Bronchial epithelial cell (primary cell): ENCODE measurements around the gene ASPHD1. TPM values are rescaled to one million over a fixed set of nuclear protein-coding genes. Genes with fewer than 3 reads are reported as not detected.
A peak's percentile ranks its signal among the peaks of the same experiment; 100 is the strongest.

Experiments used
- DNase-seq: peaks from one replicate; pipeline ENCODE4 v3.0.0-alpha.2; 2010; ENCODE audit warnings: low read depth
- FAIRE-seq: peaks from 2 replicates; lab custom pipeline; 2011; peaks lifted over from hg19 to GRCh38; lab: Jason Lieb, UNC
- H3K27me3 ChIP-seq: 2 replicates; pipeline ENCODE4 v1.5.1; 2011; ENCODE audit warnings: low read length; ENCODE audit not compliant: control insufficient read depth, insufficient read depth
- H3K36me3 ChIP-seq: 2 replicates; pipeline ENCODE4 v1.5.1; 2011; ENCODE audit warnings: low read length; ENCODE audit not compliant: control insufficient read depth, insufficient read depth
- H3K4me3 ChIP-seq: 2 replicates; pipeline ENCODE4 v1.5.1; 2011; ENCODE audit warnings: mild to moderate bottlenecking, low read depth, low read length, control low read depth
- CTCF ChIP-seq: IDR thresholded peaks from 2 replicates; pipeline ENCODE4 v1.5.1; 2011; ENCODE audit warnings: mild to moderate bottlenecking, moderate library complexity, low read length, control low read depth, inconsistent platforms; ENCODE audit not compliant: insufficient read depth, severe bottlenecking
- total RNA-seq: library from RNA; depleted of rRNA; stranded (reverse); fragments of >200 nt; gene quantifications from 2 replicates; pipeline ENCODE4 v1.2.1, GENCODE V29; 2014

ASPHD1 gene
- total RNA-seq, 1 donor from 2014 or later, result 2.4 TPM

GRCh38 chr16:29899516-29900101, 679 bp upstream of the ASPHD1 start, which contains the start of gene SEZ6L2:
Gene SEZ6L2 (minus strand): TSS chr16:29899550. CDS start chr16:29899019, 531 bp downstream.
- H3K36me3 ChIP-seq, result no peaks in the 10 kb centered on the region
- no peak for FAIRE-seq

GRCh38 chr16:29900888-29901606, 759 bp downstream of the ASPHD1 start:
- FAIRE-seq, result no peak
- DNase-seq, result no peak
- no peak for TF ChIP-seq CTCF
- no peaks in the 10 kb centered on the region for H3K36me3 ChIP-seq
- H3K27me3 ChIP-seq, result no peaks in the 10 kb centered on the region
- peak overlapping the region; percentile 52 for H3K4me3 ChIP-seq

More at GRCh38 chr16:29899516-29900101, 679 bp upstream of the ASPHD1 start, which contains the start of gene SEZ6L2:
- TF ChIP-seq CTCF, result peak; percentile 47
- Histone ChIP-seq H3K4me3 (peak within 1 kb of the TSS; percentile 52), H3K27me3 (no peaks in the 10 kb centered on the region)
- DNase-seq, result peak; percentile 88

GRCh38 chr16:29901607-29901945, 1.3 kb downstream of the ASPHD1 start:
- no peak for TF ChIP-seq CTCF
- FAIRE-seq, result no peak
- Histone ChIP-seq H3K4me3 (no peak overlapping the region), H3K27me3 (no peaks in the 10 kb centered on the region), H3K36me3 (no peaks in the 10 kb centered on the region)
- DNase-seq, result no peak

GRCh38 chr16:29903590-29903989, 3.3 kb downstream of the ASPHD1 start:
- FAIRE-seq, result no peak
- TF ChIP-seq CTCF, result no peak
- H3K4me3 ChIP-seq, result no peak overlapping the region

GRCh38 chr16:29904947-29905346, 4.7 kb downstream of the ASPHD1 start:
- no peaks in the 10 kb centered on the region for H3K27me3 ChIP-seq
- no peak overlapping the region for H3K4me3 ChIP-seq
- no peaks in the 10 kb centered on the region for H3K36me3 ChIP-seq
- TF ChIP-seq CTCF, result no peak
- no peak for FAIRE-seq
- no peak for DNase-seq

More at GRCh38 chr16:29903590-29903989, 3.3 kb downstream of the ASPHD1 start:
- Histone ChIP-seq H3K27me3 (no peaks in the 10 kb centered on the region), H3K36me3 (no peaks in the 10 kb centered on the region)
- no peak for DNase-seq
